OCI-LY3 (cell line): ENCODE measurements around the gene ST6GALNAC6.

Source experiments
- H2AFZ ChIP-seq: fragments of 200-600, 300-600 bp; shearing (Covaris generic); 2 replicates; pipeline ENCODE4 v1.6.0; 2014; ENCODE audit warnings: antibody characterized with exemption, low read depth, low read length
- H3K27ac ChIP-seq: fragments of 200-600, 300-600 bp; sonication (generic); 2 replicates; pipeline ENCODE4 v1.5.1; 2014; ENCODE audit warnings: mild to moderate bottlenecking, low read length, moderate library complexity, mixed read lengths
- H3K27me3 ChIP-seq: fragments of 200-600, 300-600 bp; sonication (generic); 2 replicates; pipeline ENCODE4 v1.6.1; 2014; ENCODE audit warnings: low read depth, low read length, mixed read lengths
- H3K36me3 ChIP-seq: fragments of 200-600, 300-600 bp; sonication (generic); replicated peaks from 2 replicates; pipeline ENCODE3; 2014; ENCODE audit warnings: low read depth, low read length, mixed read lengths
- H3K4me1 ChIP-seq: fragments of 300-600, 200-600 bp; sonication (generic); 2 replicates; pipeline ENCODE4 v1.6.1; 2014; ENCODE audit warnings: low read length, mixed read lengths
- H3K4me2 ChIP-seq: fragments of 200-600, 300-600 bp; sonication (generic); 2 replicates; pipeline ENCODE4 v1.6.1; 2014; ENCODE audit warnings: low read length, mixed read lengths
- H3K4me3 ChIP-seq: fragments of 300-600, 200-600 bp; sonication (generic); 2 replicates; pipeline ENCODE4 v1.5.1; 2014; ENCODE audit warnings: antibody characterized with exemption, mild to moderate bottlenecking, low read length, moderate library complexity
- H3K79me2 ChIP-seq: fragments of 300-600, 200-600 bp; shearing (Covaris generic); 2 replicates; pipeline ENCODE4 v1.6.1; 2014; ENCODE audit warnings: mild to moderate bottlenecking, low read length, mixed read lengths
- H3K9ac ChIP-seq: fragments of 300-600, 200-600 bp; shearing (Covaris generic); 2 replicates; pipeline ENCODE4 v1.6.0; 2014; ENCODE audit warnings: mild to moderate bottlenecking, low read length, moderate library complexity
- H3K9me3 ChIP-seq: fragments of 200-600, 300-600 bp; shearing (Covaris generic); 2 replicates; pipeline ENCODE4 v1.6.1; 2014; ENCODE audit warnings: low read length, mixed read lengths; ENCODE audit not compliant: insufficient read depth
- H4K20me1 ChIP-seq: fragments of 200-600, 300-600 bp; sonication (generic); 2 replicates; pipeline ENCODE4 v1.6.1; 2016; ENCODE audit warnings: low read length, mixed read lengths; ENCODE audit not compliant: insufficient read depth
- CTCF ChIP-seq: fragments of 200-600, 300-600 bp; sonication (generic); IDR thresholded peaks from 2 replicates; pipeline ENCODE4 v1.5.1; 2014; ENCODE audit warnings: antibody characterized with exemption, low read length, low read depth
- EZH2phosphoT487 ChIP-seq: fragments of 200-600 bp; shearing (Covaris generic); IDR thresholded peaks from 2 replicates; pipeline ENCODE4 v1.6.1; 2018; ENCODE audit warnings: antibody characterized with exemption, mixed run types, low read depth

ST6GALNAC6 gene

GRCh38 chr9:127936347-127936852 lies 37.0 kb upstream of the ST6GALNAC6 start:
- H3K27ac ChIP-seq: no peak overlapping the region
- peaks cover 20% of the 10 kb centered on the region for H3K79me2 ChIP-seq
- peaks cover 24% of the 10 kb centered on the region for H3K4me1 ChIP-seq
- H3K4me2 ChIP-seq: peak overlapping the region; percentile 93
- peak overlapping the region; percentile 90 for H3K4me3 ChIP-seq
- TF ChIP-seq CTCF: no peak
- no peak for TF ChIP-seq EZH2phosphoT487
- no peaks in the 10 kb centered on the region for H3K27me3 ChIP-seq
- no peaks in the 10 kb centered on the region for H3K9me3 ChIP-seq
- H4K20me1 ChIP-seq: peaks cover 6% of the 10 kb centered on the region
- peak overlapping the region; percentile 74; the same call in 1 of the 2 replicates for H3K9ac ChIP-seq
- H2AFZ ChIP-seq: no peak overlapping the region
- peaks cover 3% of the 10 kb centered on the region for H3K36me3 ChIP-seq

GRCh38 chr9:127935765-127936221 lies 36.4 kb upstream of the ST6GALNAC6 start:
- Histone ChIP-seq H3K27me3 (no peaks in the 10 kb centered on the region), H2AFZ (no peak overlapping the region), H3K79me2 (peaks cover 20% of the 10 kb centered on the region), H3K9me3 (no peaks in the 10 kb centered on the region), H3K4me1 (peaks cover 29% of the 10 kb centered on the region), H4K20me1 (peaks cover 7% of the 10 kb centered on the region), H3K36me3 (peaks cover 3% of the 10 kb centered on the region), H3K4me3 (no peak overlapping the region), H3K9ac (no peak overlapping the region), H3K27ac (no peak overlapping the region), H3K4me2 (peak overlapping the region; percentile 93)
- TF ChIP-seq EZH2phosphoT487: no peak
- TF ChIP-seq CTCF: no peak

- no peaks in the 10 kb centered on the region for H3K9me3 ChIP-seq
- H2AFZ ChIP-seq: no peak overlapping the region
- peaks cover 3% of the 10 kb centered on the region for H3K36me3 ChIP-seq
- TF ChIP-seq EZH2phosphoT487: no peak
- no peak overlapping the region for H3K9ac ChIP-seq
- peaks cover 33% of the 10 kb centered on the region for H3K4me1 ChIP-seq
- H3K27me3 ChIP-seq: peaks cover 3% of the 10 kb centered on the region; the same call in 1 of the 2 replicates
- H3K79me2 ChIP-seq: peaks cover 20% of the 10 kb centered on the region
- H3K27ac ChIP-seq: no peak overlapping the region
- H4K20me1 ChIP-seq: peaks cover 7% of the 10 kb centered on the region
- no peak overlapping the region for H3K4me2 ChIP-seq
- H3K4me3 ChIP-seq: no peak overlapping the region
Measured at GRCh38 chr9:127934986-127935385, 35.6 kb upstream of the ST6GALNAC6 start.

GRCh38 chr9:127934248-127934647 lies 34.8 kb upstream of the ST6GALNAC6 start:
- Histone ChIP-seq H3K27ac (no peak overlapping the region), H3K27me3 (peaks cover 10% of the 10 kb centered on the region; the same call in 1 of the 2 replicates), H3K79me2 (peaks cover 20% of the 10 kb centered on the region), H3K9me3 (no peaks in the 10 kb centered on the region), H3K4me3 (no peak overlapping the region), H3K4me1 (peaks cover 33% of the 10 kb centered on the region), H2AFZ (no peak overlapping the region), H3K36me3 (peaks cover 3% of the 10 kb centered on the region), H3K4me2 (no peak overlapping the region), H4K20me1 (peaks cover 7% of the 10 kb centered on the region), H3K9ac (no peak overlapping the region)
- peak; percentile 15; the same call in 1 of the 2 replicates for TF ChIP-seq CTCF
- TF ChIP-seq EZH2phosphoT487: no peak
